A549 treated with DMSO at 1 μM for 4 hours (cell line): ENCODE measurements around the gene CSNK1G2. TPM values are rescaled to one million over a fixed set of nuclear protein-coding genes. Genes with fewer than 3 reads are reported as not detected.

Experiments
- total RNA-seq: library from RNA; stranded (reverse); fragments of 200-300 nt; extraction: Qiagen RNA extraction; gene quantifications from 5 replicates; pipeline ENCODE4 v1.2.3, GENCODE V29; 2022; ENCODE audit warnings: low read depth

Gene CSNK1G2
- 34.5 to 49.3 TPM (median 42.9 TPM) in 5 replicates for total RNA-seq

GRCh38 chr19:1941146-1942077 lies at the start of gene CSNK1G2:
Gene CSNK1G2 (plus strand): TSS chr19:1941172. CDS start chr19:1969773, 28,601 bp downstream.

GRCh38 chr19:1905110-1905862 lies 35.7 kb upstream of the CSNK1G2 start, which contains the start of the genes ADAT3 and SCAMP4:
Gene ADAT3 (plus strand): TSS chr19:1905399. CDS start chr19:1912048, 6,649 bp downstream.
Gene SCAMP4 (plus strand): TSS chr19:1905399. CDS start chr19:1915020, 9,621 bp downstream.

GRCh38 chr19:2015608-2015950 lies 74.6 kb downstream of the CSNK1G2 start, which contains the start of gene BTBD2:
Gene BTBD2 (minus strand): TSS chr19:2015714. CDS start chr19:2015703, 11 bp downstream.

Other genes with a start within 250 kb of the CSNK1G2 start
- gene ONECUT3, start 187.7 kb upstream of the CSNK1G2 start, total RNA-seq = 0.01 TPM in 1 of 5 replicates, not detected in the others
- gene ATP8B3, start 128.9 kb upstream of the CSNK1G2 start, total RNA-seq = 1.8 to 3.5 TPM (median 3.1 TPM) in 5 replicates
- 16.8 to 22.0 TPM (median 19.8 TPM) in 5 replicates for gene REXO1, start 92.7 kb upstream of the CSNK1G2 start, total RNA-seq
- gene KLF16, start 77.6 kb upstream of the CSNK1G2 start, total RNA-seq = 19.6 to 30.3 TPM (median 21.6 TPM) in 5 replicates
- gene ABHD17A, start 55.7 kb upstream of the CSNK1G2 start, total RNA-seq = 19.7 to 38.6 TPM (median 32.7 TPM) in 5 replicates
- gene ADAT3, start 35.8 kb upstream of the CSNK1G2 start, total RNA-seq = 2.6 to 7.2 TPM (median 5.1 TPM) in 5 replicates
- 47.3 to 69.9 TPM (median 54.0 TPM) in 5 replicates for gene SCAMP4, start 35.8 kb upstream of the CSNK1G2 start, total RNA-seq
- 31.4 to 48.8 TPM (median 37.4 TPM) in 5 replicates for gene BTBD2, start 74.5 kb downstream of the CSNK1G2 start, total RNA-seq
- 30.2 to 55.5 TPM (median 51.8 TPM) in 5 replicates for gene MKNK2, start 110.1 kb downstream of the CSNK1G2 start, total RNA-seq
- 8.5 to 12.8 TPM (median 10.9 TPM) in 5 replicates for gene MOB3A, start 155.2 kb downstream of the CSNK1G2 start, total RNA-seq
- gene IZUMO4, start 155.7 kb downstream of the CSNK1G2 start, total RNA-seq = 0.37 to 0.75 TPM (median 0.47 TPM) in 5 replicates
- gene AP3D1, start 210.4 kb downstream of the CSNK1G2 start, total RNA-seq = 65.8 to 82.7 TPM (median 78.4 TPM) in 5 replicates
- 16.3 to 19.2 TPM (median 16.9 TPM) in 5 replicates for gene DOT1L, start 222.8 kb downstream of the CSNK1G2 start, total RNA-seq